ENCODE measurements around the gene CCND3. TPM values are rescaled to one million over a fixed set of nuclear protein-coding genes. Genes with fewer than 3 reads are reported as not detected.

CCND3 gene
- total RNA-seq, 4 donors from 2014 or later: 38.1 to 142 (median 46.5) TPM

- WGBS, 2 donors: 90 to 100% methylated on average over 1 of the region's 1 CpG
- intact Hi-C loops (cut with DNase I): no loop called here
- H3K36me3 ChIP-seq: peaks cover 11 to 99% (median 26%) of the 10 kb centered on the region in 3 donors
Measured at GRCh38 chr6:41909727-41910126, 31.9 kb downstream of the CCND3 start.

GRCh38 chr6:41901882-41902519 lies 39.6 kb downstream of the CCND3 start:
- intact Hi-C loops (cut with DNase I): no loop called here
- Histone ChIP-seq H3K36me3 (peaks cover 6 to 62% (median 13%) of the 10 kb centered on the region in 3 donors), H3K27me3 (no peaks in the 10 kb centered on the region), H3K27ac (no peak overlapping the region), H3K4me1 (no peaks in the 10 kb centered on the region), H3K4me3 (no peak overlapping the region), H3K9me3 (no peaks in the 10 kb centered on the region)
- 82 to 93% methylated on average over 1 of the region's 1 CpG for WGBS, 2 donors
- peak in 3 of 6 experiments; percentile 11 to 36 (median 13) for TF ChIP-seq CTCF (IDR thresholded peaks at IDR 0.05)
- TF ChIP-seq POLR2A (IDR thresholded peaks at IDR 0.05): no peak
- DNase-seq: no peak

More at GRCh38 chr6:41909727-41910126, 31.9 kb downstream of the CCND3 start:
- no peak overlapping the region for H3K27ac ChIP-seq
- TF ChIP-seq POLR2A (IDR thresholded peaks at IDR 0.05) (no peak), CTCF (IDR thresholded peaks at IDR 0.05) (no peak)
- H3K4me3 ChIP-seq: no peak overlapping the region
- DNase-seq: no peak
- H3K9me3 ChIP-seq: no peaks in the 10 kb centered on the region
- no peaks in the 10 kb centered on the region for H3K27me3 ChIP-seq
- no peaks in the 10 kb centered on the region for H3K4me1 ChIP-seq

- H3K9me3 ChIP-seq: no peaks in the 10 kb centered on the region
- TF ChIP-seq POLR2A (IDR thresholded peaks at IDR 0.05) (no peak), CTCF (IDR thresholded peaks at IDR 0.05) (no peak)
- H3K4me1 ChIP-seq: peaks cover 0 to 9% (median 5%) of the 10 kb centered on the region in 3 donors
- H3K4me3 ChIP-seq: no peak overlapping the region
- intact Hi-C loops (cut with DNase I): no loop called here
- H3K36me3 ChIP-seq: peaks cover 0 to 50% (median 7%) of the 10 kb centered on the region in 3 donors
- DNase-seq: no peak
- no peaks in the 10 kb centered on the region for H3K27me3 ChIP-seq
- H3K27ac ChIP-seq: no peak overlapping the region
- WGBS, 2 donors: 74 to 75% methylated on average over 1 of the region's 1 CpG
Measured at GRCh38 chr6:41900861-41901260, 40.7 kb downstream of the CCND3 start.

- 55 to 58% methylated on average over 3 of the region's 3 CpGs for WGBS, 2 donors
- H3K27me3 ChIP-seq: no peaks in the 10 kb centered on the region
- H3K36me3 ChIP-seq: peaks cover 0 to 17% (median 0%) of the 10 kb centered on the region in 3 donors
- TF ChIP-seq POLR2A (IDR thresholded peaks at IDR 0.05) (no peak), CTCF (IDR thresholded peaks at IDR 0.05) (no peak)
- H3K4me3 ChIP-seq: peak overlapping the region in 3 of 4 donors; percentile 58 to 86 (median 73)
- H3K9me3 ChIP-seq: no peaks in the 10 kb centered on the region
- no peak for DNase-seq
- H3K27ac ChIP-seq: peak overlapping the region; percentile 82 to 85 (median 83)
- intact Hi-C loops (cut with DNase I): no loop called here
- peaks cover 0 to 30% (median 12%) of the 10 kb centered on the region in 3 donors for H3K4me1 ChIP-seq
Measured at GRCh38 chr6:41896281-41896680, 45.3 kb downstream of the CCND3 start.

GRCh38 chr6:41895300-41896233 lies 46.0 kb downstream of the CCND3 start, which contains the start of gene USP49:
Gene USP49 (minus strand): TSS chr6:41895375. CDS start chr6:41806983, 88,392 bp downstream.
- 1 to 2% methylated on average over 23 of the region's 55 CpGs for WGBS, 2 donors
- intact Hi-C loops (cut with DNase I): no loop called here
- peak within 1 kb of the TSS; percentile 58 to 86 (median 78) for H3K4me3 ChIP-seq
- H3K36me3 ChIP-seq: peaks cover 0 to 15% (median 0%) of the 10 kb centered on the region in 3 donors
- DNase-seq: peak; percentile 33
- peaks cover 0 to 30% (median 12%) of the 10 kb centered on the region in 3 donors for H3K4me1 ChIP-seq
- no peaks in the 10 kb centered on the region for H3K9me3 ChIP-seq
- H3K27ac ChIP-seq: peak within 1 kb of the TSS; percentile 82 to 85 (median 83)
- no peak for TF ChIP-seq CTCF (IDR thresholded peaks at IDR 0.05)
- TF ChIP-seq POLR2A (IDR thresholded peaks at IDR 0.05): no peak
- H3K27me3 ChIP-seq: no peaks in the 10 kb centered on the region

Data from esophagus squamous epithelium (tissue), 5 donors.